IMR-90 (cell line): ENCODE measurements around the gene MLLT3. TPM values are rescaled to one million over a fixed set of nuclear protein-coding genes. Genes with fewer than 3 reads are reported as not detected.

Experiments
- ATAC-seq: fragments of 200-7000 bp; cut with Tn5 transposase; 2 replicates; pipeline ENCODE4 v1.9.1; 2020; ENCODE audit warnings: low read depth, mild to moderate bottlenecking, moderate library complexity
- BruUV-seq: library from RNA; stranded (reverse); fragments of 400-500 nt; replicated peaks from 2 replicates; lab custom pipeline; 2021; lab: Mats Ljungman, UMichigan
- CTCF ChIA-PET: fragments of 300-600 bp; formaldehyde crosslinking; extraction: SDS; loops from one replicate; lab custom pipeline; 2021; ENCODE audit warnings: antibody characterized with exemption; lab: Yijun Ruan, JAX
- POLR2A ChIA-PET: fragments of 300-600 bp; sonication (Branson Sonifier 250); formaldehyde crosslinking; loops from one replicate; lab custom pipeline; 2022; ENCODE audit warnings: antibody characterized with exemption; ENCODE audit not compliant: unreplicated experiment; lab: Charles Lee
- DNase-seq: peaks from one replicate; pipeline ENCODE4 v3.0.0; 2013
- H2AFZ ChIP-seq: replicated peaks from 2 replicates; pipeline ENCODE3; 2013; ENCODE audit warnings: low read length, mild to moderate bottlenecking; ENCODE audit not compliant: poor library complexity
- H2AK5ac ChIP-seq: 2 replicates; pipeline ENCODE4 v1.6.1; 2013; ENCODE audit warnings: low read depth, low read length, inconsistent platforms
- H2AK9ac ChIP-seq: replicated peaks from 2 replicates; pipeline ENCODE3; 2013; ENCODE audit warnings: mild to moderate bottlenecking, low read depth, low read length, moderate library complexity; ENCODE audit not compliant: poor library complexity
- H2BK120ac ChIP-seq: 2 replicates; pipeline ENCODE4 v1.6.1; 2013; ENCODE audit warnings: low read depth, low read length, inconsistent platforms
- H2BK15ac ChIP-seq: 3 replicates; pipeline ENCODE4 v1.6.1; 2013; ENCODE audit warnings: low read depth, low read length, inconsistent platforms
- H2BK20ac ChIP-seq: 2 replicates; pipeline ENCODE4 v1.6.1; 2013; ENCODE audit warnings: low read depth, mild to moderate bottlenecking, inconsistent platforms, low read length, moderate library complexity
- H2BK5ac ChIP-seq: 2 replicates; pipeline ENCODE4 v1.6.1; 2013; ENCODE audit warnings: mild to moderate bottlenecking, low read depth, low read length, inconsistent platforms; ENCODE audit not compliant: poor library complexity, severe bottlenecking
- H3K14ac ChIP-seq: replicated peaks from 2 replicates; pipeline ENCODE4 v1.6.1; 2013; ENCODE audit warnings: low read depth, low read length, inconsistent platforms
- H3K18ac ChIP-seq: 2 replicates; pipeline ENCODE4 v1.6.1; 2013; ENCODE audit warnings: low read depth, low read length, control low read depth
- H3K23ac ChIP-seq: 2 replicates; pipeline ENCODE4 v1.6.1; 2013; ENCODE audit warnings: low read depth, low read length, inconsistent platforms
- H3K27ac ChIP-seq: 2 replicates; pipeline ENCODE4 v1.5.1; 2013; ENCODE audit warnings: mild to moderate bottlenecking, control low read depth, low read length; ENCODE audit not compliant: insufficient read depth
- H3K27me3 ChIP-seq: 2 replicates; pipeline ENCODE4 v1.6.1; 2013; ENCODE audit warnings: low read length; ENCODE audit not compliant: control insufficient read depth, insufficient read depth
- H3K36me3 ChIP-seq: 2 replicates; pipeline ENCODE4 v1.6.1; 2013; ENCODE audit warnings: low read length, mixed read lengths; ENCODE audit not compliant: control insufficient read depth, insufficient read depth
- H3K4ac ChIP-seq: 2 replicates; pipeline ENCODE4 v1.6.1; 2013; ENCODE audit warnings: low read depth, low read length, inconsistent platforms
- H3K4me1 ChIP-seq: 2 replicates; pipeline ENCODE4 v1.6.1; 2013; ENCODE audit warnings: low read length, mixed read lengths; ENCODE audit not compliant: control insufficient read depth, insufficient read depth
- H3K4me2 ChIP-seq: 2 replicates; pipeline ENCODE4 v1.6.1; 2013; ENCODE audit warnings: low read depth, mild to moderate bottlenecking, control low read depth, low read length, moderate library complexity
- H3K4me3 ChIP-seq: 2 replicates; pipeline ENCODE4 v1.5.1; 2013; ENCODE audit warnings: low read depth, mild to moderate bottlenecking, control low read depth, low read length, moderate library complexity; ENCODE audit not compliant: insufficient read depth
- H3K56ac ChIP-seq: 2 replicates; pipeline ENCODE4 v1.6.1; 2013; ENCODE audit warnings: low read length, inconsistent platforms; ENCODE audit not compliant: insufficient read depth; ENCODE audit errors: extremely low read depth
- H3K79me1 ChIP-seq, 2 experiments: 2 replicates each; pipeline ENCODE4 v1.6.1; 2013; ENCODE audit warnings: low read length in 2 of 2, inconsistent platforms in 1 of 2, low read depth in 1 of 2
- H3K9ac ChIP-seq: 2 replicates; pipeline ENCODE4 v1.6.1; 2013; ENCODE audit warnings: low read depth, low read length, control low read depth
- H3K9me1 ChIP-seq: 2 replicates; pipeline ENCODE4 v1.6.1; 2013; ENCODE audit warnings: low read length, inconsistent platforms; ENCODE audit not compliant: insufficient read depth
- H3K9me3 ChIP-seq: 2 replicates; pipeline ENCODE4 v1.6.1; 2013; ENCODE audit warnings: low read length; ENCODE audit not compliant: control insufficient read depth, insufficient read depth
- H4K20me1 ChIP-seq: 2 replicates; pipeline ENCODE4 v1.6.1; 2013; ENCODE audit warnings: low read length, inconsistent platforms; ENCODE audit not compliant: insufficient read depth
- H4K5ac ChIP-seq: 2 replicates; pipeline ENCODE4 v1.6.1; 2013; ENCODE audit warnings: mild to moderate bottlenecking, low read depth, low read length, control low read depth
- H4K8ac ChIP-seq, 2 experiments: 2 replicates each; pipeline ENCODE4 v1.6.1; 2013; ENCODE audit warnings: low read depth in 2 of 2, low read length in 2 of 2, control low read depth in 1 of 2, inconsistent platforms in 1 of 2
- H4K91ac ChIP-seq: 2 replicates; pipeline ENCODE4 v1.6.1; 2013; ENCODE audit warnings: low read depth, low read length, inconsistent platforms; ENCODE audit not compliant: insufficient read depth
- BHLHE40 ChIP-seq: fragments of 150-350 bp; IDR thresholded peaks from 2 replicates; pipeline ENCODE4 v1.6.1; 2016; ENCODE audit warnings: mild to moderate bottlenecking, low read depth, low read length
- WGBS, 2 experiments: methylation state at CpG; one replicate each; pipeline versions ENCODE4 v1.1.5 to v1.1.7; 2013; ENCODE audit warnings: missing lambda C conversion rate in 2 of 2; ENCODE audit not compliant: insufficient read length in 1 of 2; ENCODE audit errors: extremely low coverage in 2 of 2; 5-methylcytosine and 5-hydroxymethylcytosine counted together
- dilution Hi-C: fragments of 300-500 bp; cut with HindIII; formaldehyde crosslinking; loops from one replicate; pipeline ENCODE4 v1.14.3; 2018; ENCODE audit warnings: low sequenced_read_pairs; ENCODE audit not compliant: unreplicated experiment
- in situ Hi-C: fragments of 300-500 bp; cut with MboI; formaldehyde crosslinking; loops from 3 replicates; pipeline ENCODE4 v1.14.3; 2019; ENCODE audit warnings: low sequenced_read_pairs, inconsistent platforms, mixed read lengths
- intact Hi-C: fragments of 100-400 bp; cut with micrococcal nuclease; formaldehyde crosslinking; loops from 2 replicates; pipeline ENCODE4 v1.10.0; 2022
- polyA plus RNA-seq, 3 experiments: library from polyadenylated mRNA; depleted of rRNA; stranded (reverse); fragments of >200 nt; gene quantifications; 2 replicates each; pipeline ENCODE4 v1.2.3, GENCODE V29; 2012; ENCODE audit warnings: low replicate concordance in 1 of 3
- total RNA-seq: library from RNA; depleted of rRNA; stranded (reverse); fragments of >200 nt; gene quantifications from 2 replicates; pipeline ENCODE4 v1.2.3, GENCODE V29; 2012

MLLT3 gene
- total and polyA plus RNA-seq, 2 of the 4 experiments (the other 2 are of a cell fraction) = 10.4 to 21.1 TPM

DNA sequence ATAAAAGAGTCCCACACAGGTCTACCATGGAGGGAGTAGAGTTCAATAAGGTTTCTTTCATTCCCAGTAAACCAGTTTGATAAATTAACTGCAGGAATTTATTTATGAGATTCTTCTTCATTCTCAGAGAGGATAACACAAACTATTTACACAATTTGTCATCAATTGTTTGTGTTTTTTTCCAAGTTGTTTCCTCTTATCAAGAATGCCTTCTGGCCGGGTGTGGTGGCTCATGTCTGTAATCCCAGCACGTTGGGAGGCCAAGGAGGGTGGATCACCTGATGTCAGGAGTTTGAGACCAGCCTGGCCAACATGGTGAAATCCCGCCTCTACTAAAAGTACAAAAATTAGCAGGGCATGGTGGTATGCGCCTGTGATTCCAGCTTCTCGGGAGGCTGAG, 216.7 kb downstream of the MLLT3 start:
- Histone ChIP-seq H3K4me2 (no peak overlapping the region), H2BK120ac (no peak overlapping the region), H2AK9ac (no peak overlapping the region), H3K27me3 (no peaks in the 10 kb centered on the region), H2AK5ac (no peak overlapping the region), H3K14ac (no peak overlapping the region), H4K8ac (no peak overlapping the region), H2BK15ac (no peak overlapping the region), H3K79me1 (no peaks in the 10 kb centered on the region), H3K4me3 (no peak overlapping the region), H3K9me3 (no peaks in the 10 kb centered on the region), H3K27ac (no peak overlapping the region), H4K20me1 (no peaks in the 10 kb centered on the region), H3K9ac (no peak overlapping the region), H4K91ac (no peak overlapping the region), H3K56ac (no peak overlapping the region), H3K9me1 (no peaks in the 10 kb centered on the region), H2AFZ (no peak overlapping the region), H3K23ac (no peak overlapping the region), H2BK20ac (no peak overlapping the region), H3K18ac (no peak overlapping the region), H4K5ac (no peak overlapping the region), H3K36me3 (no peaks in the 10 kb centered on the region), H3K4me1 (no peaks in the 10 kb centered on the region), H2BK5ac (no peak overlapping the region), H3K4ac (no peak overlapping the region)
- WGBS, 2 experiments = 58% methylated on average over 2 of the region's 5 CpGs; no CpG with 5 or more reads in 1 of the 2 experiments
- DNase-seq (no peak), ATAC-seq (no peak)
- POLR2A ChIA-PET = no interaction called here
- CTCF ChIA-PET = interaction anchor here (0.5 to 0.8 kb wide), 2 partner anchors 64 to 535 kb away, joined by 3 read pairs; no protein-coding TSS in a partner anchor
- BruUV-seq = no TSS peak
- dilution Hi-C loops (no loop called here), intact Hi-C loops (no loop called here), in situ Hi-C loops (no loop called here)
- no peak for TF ChIP-seq BHLHE40
